WTC11 (cell line): Measurements from ENCODE around the gene DDI2.
"Not testable (repeated sequence)": the region's sequence is repeated elsewhere in the genome, so short reads cannot be mapped to it uniquely, and the experiment has no call there.

Experiments
- ARID4B ChIP-seq: sonication (generic); formaldehyde crosslinking; IDR thresholded peaks from 2 replicates; pipeline ENCODE4 v1.8.0; 2023; ENCODE audit warnings: missing genetic modification reagents, mild to moderate bottlenecking, borderline replicate concordance
- ATF3 ChIP-seq: sonication (generic); formaldehyde crosslinking; conservative IDR thresholded peaks from 2 replicates; pipeline ENCODE4 v1.8.1; 2022; ENCODE audit warnings: mild to moderate bottlenecking, missing genetic modification reagents
- CTCF ChIP-seq: fragments of 200-600 bp; IDR thresholded peaks from 2 replicates; pipeline ENCODE4 v1.8.0; 2022; ENCODE audit warnings: antibody characterized with exemption
- KAT7 ChIP-seq: sonication (generic); formaldehyde crosslinking; IDR thresholded peaks from 2 replicates; pipeline ENCODE4 v1.8.1; 2023; ENCODE audit warnings: missing genetic modification reagents, mild to moderate bottlenecking, borderline replicate concordance
- MAX ChIP-seq: sonication (generic); formaldehyde crosslinking; IDR thresholded peaks from 2 replicates; pipeline ENCODE4 v1.8.0; 2022; ENCODE audit warnings: mild to moderate bottlenecking, missing genetic modification reagents
- PREB ChIP-seq: sonication (generic); formaldehyde crosslinking; IDR thresholded peaks from 2 replicates; pipeline ENCODE4 v1.8.1; 2022; ENCODE audit warnings: mild to moderate bottlenecking, missing genetic modification reagents, moderate library complexity, borderline replicate concordance
- SMAD3 ChIP-seq: sonication (generic); formaldehyde crosslinking; IDR thresholded peaks from 2 replicates; pipeline ENCODE4 v1.8.0; 2022; ENCODE audit warnings: missing genetic modification reagents, mild to moderate bottlenecking, borderline replicate concordance
- SP1 ChIP-seq: sonication (generic); formaldehyde crosslinking; conservative IDR thresholded peaks from 2 replicates; pipeline ENCODE4 v1.8.1; 2022; ENCODE audit warnings: missing genetic modification reagents
- USF2 ChIP-seq: sonication (generic); formaldehyde crosslinking; IDR thresholded peaks from 2 replicates; pipeline ENCODE4 v1.8.1; 2023; ENCODE audit warnings: mild to moderate bottlenecking, missing genetic modification reagents, moderate library complexity
- TF ChIP-seq, protein P1 (sequence below): sonication (generic); formaldehyde crosslinking; IDR thresholded peaks from 2 replicates; pipeline ENCODE4 v1.8.1; 2023; ENCODE audit warnings: mild to moderate bottlenecking, missing genetic modification reagents, moderate library complexity

GRCh38 chr1:15604400-15604799 is 12.9 kb upstream of the DDI2 start:
- not testable (repeated sequence) for TF ChIP-seq CTCF; USF2; PREB (CRISPR knock-in tag); MAX; SMAD3; SP1 (CRISPR knock-in tag); KAT7; ATF3 (CRISPR knock-in tag); ARID4B (CRISPR knock-in tag)
- TF ChIP-seq, protein P1, sequence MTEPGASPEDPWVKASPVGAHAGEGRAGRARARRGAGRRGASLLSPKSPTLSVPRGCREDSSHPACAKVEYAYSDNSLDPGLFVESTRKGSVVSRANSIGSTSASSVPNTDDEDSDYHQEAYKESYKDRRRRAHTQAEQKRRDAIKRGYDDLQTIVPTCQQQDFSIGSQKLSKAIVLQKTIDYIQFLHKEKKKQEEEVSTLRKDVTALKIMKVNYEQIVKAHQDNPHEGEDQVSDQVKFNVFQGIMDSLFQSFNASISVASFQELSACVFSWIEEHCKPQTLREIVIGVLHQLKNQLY (CRISPR knock-in tag): not testable (repeated sequence)
